K562 (cell line): ENCODE results near the gene FOXN3. TPM values are rescaled to one million over a fixed set of nuclear protein-coding genes. Genes with fewer than 3 reads are reported as not detected.

ENCODE experiments used
- ATAC-seq: fragments of 200-7000 bp; cut with Tn5 transposase; 3 replicates; pipeline ENCODE4 v1.9.1; 2020; ENCODE audit warnings: moderate library complexity
- BruUV-seq: library from RNA; stranded (reverse); fragments of 400-500 nt; replicated peaks from 2 replicates; lab custom pipeline; 2021; lab: Mats Ljungman, UMichigan
- CTCF ChIA-PET: fragments of 300-600 bp; formaldehyde crosslinking; extraction: SDS; loops from one replicate; lab custom pipeline; 2021; ENCODE audit warnings: low intra/inter-chr PET ratio; lab: Yijun Ruan, JAX
- POLR2A ChIA-PET: fragments of 300-600, 350-650 bp; sonication (Branson Sonifier 250); formaldehyde crosslinking; extraction: SDS; loops from one replicate; lab custom pipeline; 2021; ENCODE audit warnings: antibody characterized with exemption, inconsistent platforms; lab: Yijun Ruan, JAX
- DNase-seq, 4 experiments: peaks; one replicate each; pipeline versions ENCODE4 v3.0.0 to v3.0.0-alpha.2; 2011 to 2018; ENCODE audit warnings: low spot score in 3 of 4, mixed read lengths in 3 of 4; ENCODE audit errors: extremely low read depth in 1 of 4
- FAIRE-seq: peaks from 2 replicates; lab custom pipeline; 2011; peaks lifted over from hg19 to GRCh38; lab: Jason Lieb, UNC
- H2AFZ ChIP-seq: 2 replicates; pipeline ENCODE4 v1.6.0; 2011; ENCODE audit warnings: low read depth, low read length, control low read depth, inconsistent platforms
- H3K27ac ChIP-seq: fragments of 200-600 bp; 3 replicates; pipeline ENCODE4 v1.8.0; 2011; ENCODE audit warnings: low read depth, mild to moderate bottlenecking, control low read depth, inconsistent platforms, low read length, moderate library complexity, mixed read lengths; ENCODE audit errors: extremely low read depth
- H3K27me3 ChIP-seq, 2 experiments: fragments of 300-600 bp in 1 of 2; 2 replicates in 1 of 2; 3 replicates in 1 of 2; pipeline versions ENCODE4 v1.6.0 to v1.8.0; 2011; ENCODE audit warnings: inconsistent platforms in 2 of 2, low read length in 2 of 2, mild to moderate bottlenecking in 1 of 2, mixed read lengths in 1 of 2, moderate library complexity in 1 of 2; ENCODE audit not compliant: control insufficient read depth in 2 of 2, insufficient read depth in 2 of 2
- H3K36me3 ChIP-seq: fragments of 300-600 bp; 3 replicates; pipeline ENCODE4 v1.8.0; 2011; ENCODE audit warnings: mild to moderate bottlenecking, low read length, inconsistent platforms; ENCODE audit not compliant: control insufficient read depth, insufficient read depth
- H3K4me1 ChIP-seq, 2 experiments: fragments of 200-600 bp in 1 of 2; replicated peaks in 1 of 2; 2 replicates in 1 of 2; 3 replicates in 1 of 2; pipeline versions ENCODE4 v1.5.1 to v1.8.0; 2011; ENCODE audit warnings: inconsistent platforms in 2 of 2, low read length in 2 of 2, mild to moderate bottlenecking in 1 of 2, mixed read lengths in 1 of 2, moderate library complexity in 1 of 2; ENCODE audit not compliant: control insufficient read depth in 2 of 2, insufficient read depth in 2 of 2
- H3K4me2 ChIP-seq: 2 replicates; pipeline ENCODE4 v1.6.1; 2011; ENCODE audit warnings: low read length, control low read depth, inconsistent platforms, mixed read lengths; ENCODE audit not compliant: insufficient read depth
- H3K4me3 ChIP-seq: fragments of 200-600 bp; sonication (generic), shearing (Covaris generic); 2 replicates; pipeline ENCODE4 v1.5.1; 2016; ENCODE audit warnings: control low read depth, inconsistent platforms
- H3K79me2 ChIP-seq: fragments of 200-600 bp; 3 replicates; pipeline ENCODE4 v1.8.0; 2011; ENCODE audit warnings: low read length, inconsistent platforms; ENCODE audit not compliant: control insufficient read depth, insufficient read depth
- H3K9ac ChIP-seq, 2 experiments: 2 replicates each; pipeline versions ENCODE4 v1.6.0 to v1.6.1; 2011; ENCODE audit warnings: low read depth in 2 of 2, low read length in 2 of 2, control low read depth in 1 of 2, inconsistent platforms in 1 of 2, mild to moderate bottlenecking in 1 of 2, mixed read lengths in 1 of 2; ENCODE audit not compliant: insufficient read depth in 1 of 2
- H3K9me1 ChIP-seq: one replicate; pipeline ENCODE4 v1.6.0; 2011; ENCODE audit warnings: inconsistent platforms, mild to moderate bottlenecking, low read length, moderate library complexity; ENCODE audit not compliant: control insufficient read depth, insufficient read depth
- H3K9me3 ChIP-seq: replicated peaks from 2 replicates; pipeline ENCODE4 v1.5.1; 2011; ENCODE audit warnings: low read depth, low read length, inconsistent platforms; ENCODE audit not compliant: control insufficient read depth, insufficient read depth
- H4K20me1 ChIP-seq: replicated peaks from 2 replicates; pipeline ENCODE4 v1.6.1; 2011; ENCODE audit warnings: low read length, inconsistent platforms, mixed read lengths; ENCODE audit not compliant: control insufficient read depth, insufficient read depth
- GABPA ChIP-seq: fragments of 200-800 bp; sonication (Bioruptor generic); conservative IDR thresholded peaks from 2 replicates; pipeline ENCODE4 v1.6.1; 2016; ENCODE audit warnings: low read depth, missing genetic modification characterization, missing compliant biosample characterization
- WGBS: fragments of 100-300 bp; shearing (Covaris generic); methylation state at CpG from one replicate; pipeline ENCODE4 v1.1.6; 2016; ENCODE audit warnings: low coverage, mixed read lengths; ENCODE audit not compliant: insufficient coverage; ENCODE audit errors: missing lambda C conversion rate; 5-methylcytosine and 5-hydroxymethylcytosine counted together
- in situ Hi-C: fragments of 300-500 bp; cut with MboI; formaldehyde crosslinking; loops from 4 replicates; pipeline ENCODE4 v1.15.0; 2018; ENCODE audit warnings: inconsistent platforms, mixed read lengths
- intact Hi-C: fragments of 100-400 bp; cut with micrococcal nuclease; formaldehyde crosslinking; loops from 2 replicates; pipeline ENCODE4 v1.14.2; 2022
- polyA plus RNA-seq, 8 experiments: library from polyadenylated mRNA; depleted of rRNA in 4 of 8; stranded (reverse) in 5 of 8; unstranded in 3 of 8; fragments of >200 nt; fragmentation: Nextera tagmentation in 2 of 8; fragmentation: Illumina TruSeq in 1 of 8; extraction: Ambion mirVana in 2 of 8; extraction: Trizol in 1 of 8; gene quantifications; 2 replicates each; pipeline versions ENCODE4 v1.2.1 to v1.2.3, GENCODE V29; 2011 to 2014; ENCODE audit warnings: inconsistent platforms in 1 of 8, missing spikeins in 1 of 8
- total RNA-seq, 7 experiments: library from RNA; depleted of rRNA in 6 of 7; stranded (reverse); fragments of >200 nt in 6 of 7; fragmentation: Illumina TruSeq in 2 of 7; extraction: Trizol in 2 of 7; gene quantifications; 2 replicates each; pipeline versions ENCODE4 v1.2.1 to v1.2.3, GENCODE V29; 2011 to 2021; ENCODE audit warnings: low replicate concordance in 1 of 7
- TF ChIP-seq, protein P1 (sequence below): fragments of 250-450 bp; sonication (Bioruptor Pico); IDR thresholded peaks from 2 replicates; pipeline ENCODE4 v1.4.0; 2020; ENCODE audit warnings: mild to moderate bottlenecking, moderate library complexity

FOXN3 gene
- total and polyA plus RNA-seq, 9 of the 15 experiments (the other 6 are each of a cell fraction or from before 2014, with no cell fraction given) = 0.07 to 1.3 (median 0.40) TPM

DNA sequence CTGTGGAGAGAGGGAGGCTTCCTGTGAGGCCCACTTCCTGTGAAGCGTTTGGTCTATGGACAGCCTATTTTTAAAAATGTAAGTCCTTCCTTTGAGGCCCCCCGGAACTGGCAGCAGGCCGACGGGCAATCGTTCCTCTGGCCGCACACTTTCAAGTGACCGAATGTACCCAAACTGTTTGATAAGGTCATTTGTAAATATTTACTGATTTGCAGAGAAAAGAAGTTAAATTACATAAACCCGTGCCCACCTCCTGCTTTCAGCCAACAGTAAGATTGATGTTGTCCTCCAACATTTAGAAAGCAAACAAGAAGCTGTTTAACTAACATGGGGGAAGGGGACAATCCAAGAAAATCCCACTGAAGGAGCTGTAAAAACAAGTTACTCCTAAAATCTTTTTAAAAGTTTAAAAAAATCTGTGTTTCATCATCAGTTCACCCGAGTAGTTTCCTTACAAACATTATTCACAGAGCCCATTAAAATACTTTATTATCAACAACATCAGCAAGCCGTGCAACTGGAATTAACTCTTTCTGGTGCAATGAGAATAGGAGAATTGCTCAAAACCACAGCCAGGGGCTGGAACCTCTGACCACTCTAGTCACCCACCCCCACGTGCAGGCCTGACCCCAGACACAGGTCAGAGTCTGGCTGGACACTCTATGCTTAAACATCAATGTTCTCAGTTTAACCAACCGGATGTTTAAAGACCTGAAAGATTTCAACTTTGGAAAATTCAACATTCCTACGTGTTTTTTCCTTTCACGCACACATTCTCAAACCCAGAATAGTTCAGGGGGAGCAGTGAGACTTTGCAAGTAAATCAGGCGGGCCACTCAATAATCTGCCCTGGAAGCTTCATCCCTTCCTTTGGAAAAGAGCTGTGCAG, 65.3 kb downstream of the FOXN3 start:
- BruUV-seq = no TSS peak
- H4K20me1 ChIP-seq = no peaks in the 10 kb centered on the region
- DNase-seq (no peak), FAIRE-seq (no peak), ATAC-seq (no peak)
- intact Hi-C loops (no loop called here), in situ Hi-C loops (no loop called here)
- H3K4me2 ChIP-seq = no peak overlapping the region
- no peak overlapping the region for H3K4me3 ChIP-seq
- no peaks in the 10 kb centered on the region for H3K79me2 ChIP-seq
- no peaks in the 10 kb centered on the region for H3K9me1 ChIP-seq
- no peak overlapping the region for H3K27ac ChIP-seq
- H3K36me3 ChIP-seq = no peaks in the 10 kb centered on the region
- POLR2A ChIA-PET = interaction anchor here (0.6 kb wide), 1 partner anchor 90 kb away, joined by 3 read pairs; no protein-coding TSS in a partner anchor
- peak; percentile 62 for TF ChIP-seq GABPA (tag)
- TF ChIP-seq, protein P1, sequence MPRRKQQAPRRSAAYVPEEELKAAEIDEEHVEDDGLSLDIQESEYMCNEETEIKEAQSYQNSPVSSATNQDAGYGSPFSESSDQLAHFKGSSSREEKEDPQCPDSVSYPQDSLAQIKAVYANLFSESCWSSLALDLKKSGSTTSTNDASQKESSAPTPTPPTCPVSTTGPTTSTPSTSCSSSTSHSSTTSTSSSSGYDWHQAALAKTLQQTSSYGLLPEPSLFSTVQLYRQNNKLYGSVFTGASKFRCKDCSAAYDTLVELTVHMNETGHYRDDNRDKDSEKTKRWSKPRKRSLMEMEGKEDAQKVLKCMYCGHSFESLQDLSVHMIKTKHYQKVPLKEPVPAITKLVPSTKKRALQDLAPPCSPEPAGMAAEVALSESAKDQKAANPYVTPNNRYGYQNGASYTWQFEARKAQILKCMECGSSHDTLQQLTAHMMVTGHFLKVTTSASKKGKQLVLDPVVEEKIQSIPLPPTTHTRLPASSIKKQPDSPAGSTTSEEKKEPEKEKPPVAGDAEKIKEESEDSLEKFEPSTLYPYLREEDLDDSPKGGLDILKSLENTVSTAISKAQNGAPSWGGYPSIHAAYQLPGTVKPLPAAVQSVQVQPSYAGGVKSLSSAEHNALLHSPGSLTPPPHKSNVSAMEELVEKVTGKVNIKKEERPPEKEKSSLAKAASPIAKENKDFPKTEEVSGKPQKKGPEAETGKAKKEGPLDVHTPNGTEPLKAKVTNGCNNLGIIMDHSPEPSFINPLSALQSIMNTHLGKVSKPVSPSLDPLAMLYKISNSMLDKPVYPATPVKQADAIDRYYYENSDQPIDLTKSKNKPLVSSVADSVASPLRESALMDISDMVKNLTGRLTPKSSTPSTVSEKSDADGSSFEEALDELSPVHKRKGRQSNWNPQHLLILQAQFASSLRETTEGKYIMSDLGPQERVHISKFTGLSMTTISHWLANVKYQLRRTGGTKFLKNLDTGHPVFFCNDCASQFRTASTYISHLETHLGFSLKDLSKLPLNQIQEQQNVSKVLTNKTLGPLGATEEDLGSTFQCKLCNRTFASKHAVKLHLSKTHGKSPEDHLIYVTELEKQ = no peak
- no peaks in the 10 kb centered on the region for H3K9me3 ChIP-seq
- no peaks in the 10 kb centered on the region for H3K4me1 ChIP-seq
- H2AFZ ChIP-seq = no peak overlapping the region
- H3K27me3 ChIP-seq = peaks cover 0 to 14% of the 10 kb centered on the region in 2 experiments; a peak in 2 of 5 replicates
- H3K9ac ChIP-seq = no peak overlapping the region
- under 1% methylated on average over 15 of the region's 15 CpGs for WGBS
- CTCF ChIA-PET = no interaction called here
